ENCODE measurements around the gene TRIP12.
"Not testable (repeated sequence)": the region's sequence is repeated elsewhere in the genome, so short reads cannot be mapped to it uniquely, and the experiment has no call there.

TRIP12 gene

GRCh38 chr2:229779650-229780049 is 142.2 kb downstream of the TRIP12 start:
- no peak for DNase-seq (ENCODE audit: low read depth in 2 of 3, low spot score in 2 of 3)

GRCh38 chr2:229777716-229778115 is 144.1 kb downstream of the TRIP12 start:
- DNase-seq (ENCODE audit: low read depth in 2 of 3, low spot score in 2 of 3), result no peak

GRCh38 chr2:229775614-229776313 is 146.0 kb downstream of the TRIP12 start:
- DNase-seq (ENCODE audit: low read depth in 2 of 3, low spot score in 2 of 3), result no peak

GRCh38 chr2:229774237-229774636 is 147.6 kb downstream of the TRIP12 start:
- DNase-seq (ENCODE audit: low read depth in 2 of 3, low spot score in 2 of 3), result no peak

GRCh38 chr2:229768235-229768634 is 153.6 kb downstream of the TRIP12 start:
- no peak for DNase-seq (ENCODE audit: low read depth in 2 of 3, low spot score in 2 of 3)

- no peak for DNase-seq (ENCODE audit: low read depth in 2 of 3, low spot score in 2 of 3)
Measured at GRCh38 chr2:229765721-229766120, 156.1 kb downstream of the TRIP12 start.

- no peak for DNase-seq (ENCODE audit: low read depth in 2 of 3, low spot score in 2 of 3)
Measured at GRCh38 chr2:229761663-229762062, 160.1 kb downstream of the TRIP12 start.

- DNase-seq (ENCODE audit: low read depth in 2 of 3, low spot score in 2 of 3), result not testable (repeated sequence)
Measured at GRCh38 chr2:229757462-229757861, 164.3 kb downstream of the TRIP12 start.

GRCh38 chr2:229752970-229753729 is 168.7 kb downstream of the TRIP12 start:
- no peak for DNase-seq (ENCODE audit: low read depth in 2 of 3, low spot score in 2 of 3)

- DNase-seq (ENCODE audit: low read depth in 2 of 3, low spot score in 2 of 3), result no peak
Measured at GRCh38 chr2:229749779-229750178, 172.0 kb downstream of the TRIP12 start.

GRCh38 chr2:229748950-229749349 is 172.9 kb downstream of the TRIP12 start:
- no peak for DNase-seq (ENCODE audit: low read depth in 2 of 3, low spot score in 2 of 3)

- not testable (repeated sequence) for DNase-seq (ENCODE audit: low read depth in 2 of 3, low spot score in 2 of 3)
Measured at GRCh38 chr2:229742691-229743090, 179.1 kb downstream of the TRIP12 start.

- no peak for DNase-seq (ENCODE audit: low read depth in 2 of 3, low spot score in 2 of 3)
Measured at GRCh38 chr2:229740279-229740678, 181.5 kb downstream of the TRIP12 start.

- DNase-seq (ENCODE audit: low read depth in 2 of 3, low spot score in 2 of 3), result no peak
Measured at GRCh38 chr2:229738024-229738625, 183.7 kb downstream of the TRIP12 start.

- no peak for DNase-seq (ENCODE audit: low read depth in 2 of 3, low spot score in 2 of 3)
Measured at GRCh38 chr2:229734410-229734809, 187.4 kb downstream of the TRIP12 start.

- DNase-seq (ENCODE audit: low read depth in 2 of 3, low spot score in 2 of 3), result no peak
Measured at GRCh38 chr2:229733611-229734245, 188.1 kb downstream of the TRIP12 start.

- DNase-seq (ENCODE audit: low read depth in 2 of 3, low spot score in 2 of 3), result no peak
Measured at GRCh38 chr2:229732897-229733296, 188.9 kb downstream of the TRIP12 start.

GRCh38 chr2:229731916-229732315 is 189.9 kb downstream of the TRIP12 start:
- no peak for DNase-seq (ENCODE audit: low read depth in 2 of 3, low spot score in 2 of 3)

GRCh38 chr2:229731363-229731762 is 190.4 kb downstream of the TRIP12 start:
- DNase-seq (ENCODE audit: low read depth in 2 of 3, low spot score in 2 of 3), result no peak

- DNase-seq (ENCODE audit: low read depth in 2 of 3, low spot score in 2 of 3), result no peak
Measured at GRCh38 chr2:229728370-229728769, 193.4 kb downstream of the TRIP12 start.

GRCh38 chr2:229726643-229727042 is 195.2 kb downstream of the TRIP12 start:
- no peak for DNase-seq (ENCODE audit: low read depth in 2 of 3, low spot score in 2 of 3)

Data from activated CD8-positive, alpha-beta memory T cell treated with anti-CD3 and anti-CD28 coated beads for 48 hours (primary cell).